Panc1 (cell line): ENCODE data around the gene KNTC1.
"Not testable (repeated sequence)": the region's sequence is repeated elsewhere in the genome, so short reads cannot be mapped to it uniquely, and the experiment has no call there.

ENCODE experiments used
- TCF7L2 ChIP-seq: IDR thresholded peaks from 2 replicates; pipeline ENCODE4 v1.6.1; 2011; ENCODE audit warnings: mild to moderate bottlenecking, low read depth, low read length, inconsistent platforms
- TF ChIP-seq, protein P1 (sequence below): fragments of 450-650 bp; IDR thresholded peaks from 2 replicates; pipeline ENCODE4 v1.5.1; 2017; ENCODE audit warnings: mild to moderate bottlenecking

GRCh38 chr12:122570006-122570405 is 43.0 kb downstream of the KNTC1 start:
- TF ChIP-seq, protein P1, sequence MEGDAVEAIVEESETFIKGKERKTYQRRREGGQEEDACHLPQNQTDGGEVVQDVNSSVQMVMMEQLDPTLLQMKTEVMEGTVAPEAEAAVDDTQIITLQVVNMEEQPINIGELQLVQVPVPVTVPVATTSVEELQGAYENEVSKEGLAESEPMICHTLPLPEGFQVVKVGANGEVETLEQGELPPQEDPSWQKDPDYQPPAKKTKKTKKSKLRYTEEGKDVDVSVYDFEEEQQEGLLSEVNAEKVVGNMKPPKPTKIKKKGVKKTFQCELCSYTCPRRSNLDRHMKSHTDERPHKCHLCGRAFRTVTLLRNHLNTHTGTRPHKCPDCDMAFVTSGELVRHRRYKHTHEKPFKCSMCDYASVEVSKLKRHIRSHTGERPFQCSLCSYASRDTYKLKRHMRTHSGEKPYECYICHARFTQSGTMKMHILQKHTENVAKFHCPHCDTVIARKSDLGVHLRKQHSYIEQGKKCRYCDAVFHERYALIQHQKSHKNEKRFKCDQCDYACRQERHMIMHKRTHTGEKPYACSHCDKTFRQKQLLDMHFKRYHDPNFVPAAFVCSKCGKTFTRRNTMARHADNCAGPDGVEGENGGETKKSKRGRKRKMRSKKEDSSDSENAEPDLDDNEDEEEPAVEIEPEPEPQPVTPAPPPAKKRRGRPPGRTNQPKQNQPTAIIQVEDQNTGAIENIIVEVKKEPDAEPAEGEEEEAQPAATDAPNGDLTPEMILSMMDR, result not testable (repeated sequence)
- TF ChIP-seq TCF7L2, result not testable (repeated sequence)
